Measurements from ENCODE around the gene FAM174B.

The FAM174B gene

DNA sequence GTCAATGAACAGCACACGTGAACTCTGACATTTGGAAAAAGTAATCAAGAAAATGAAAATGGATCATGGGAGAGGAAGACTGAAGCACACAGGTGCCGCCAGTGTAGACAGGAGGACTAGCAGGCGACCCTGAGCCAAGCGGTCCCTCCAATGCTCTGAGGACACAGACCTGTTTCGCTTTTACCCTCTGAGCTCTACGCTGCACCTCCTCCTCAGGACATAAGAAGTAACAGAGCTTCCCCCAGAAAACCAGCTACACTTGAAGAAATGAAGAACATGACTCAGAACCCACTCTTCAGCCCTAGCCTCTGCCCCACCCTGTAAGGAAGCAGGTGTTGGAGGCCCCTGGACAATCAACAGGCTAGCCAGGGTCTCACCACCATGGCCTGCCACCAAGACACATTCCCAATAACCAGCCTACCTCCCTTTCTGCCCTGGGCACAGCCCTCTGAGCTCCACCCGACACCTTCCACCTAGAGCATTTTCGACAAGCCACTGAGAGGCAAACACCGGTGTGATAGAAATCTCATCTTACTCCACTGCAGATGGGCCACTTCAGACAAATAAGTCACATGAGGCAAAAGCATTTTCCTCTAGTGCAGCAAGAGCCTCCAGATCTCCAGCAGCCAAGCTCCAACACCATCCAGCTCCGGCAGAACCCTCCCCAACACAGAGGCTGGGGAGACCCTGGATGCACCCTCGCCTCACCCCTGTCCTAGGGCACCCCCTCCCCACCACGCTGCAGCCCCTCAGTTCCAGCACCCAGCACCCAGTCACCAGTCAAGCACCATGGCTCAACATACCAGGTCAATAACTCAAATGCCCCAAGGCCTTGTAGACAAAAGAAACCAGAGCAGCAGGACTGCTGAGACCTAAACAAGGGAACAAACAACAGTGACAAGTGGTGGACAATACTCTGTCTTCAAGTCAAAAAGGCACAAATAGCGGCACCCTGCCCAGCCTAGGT is 11.4 kb downstream of the FAM174B start:
- in situ Hi-C loops (cut with HindIII; ENCODE audit: low sequenced_read_pairs), result no loop called here

DNA sequence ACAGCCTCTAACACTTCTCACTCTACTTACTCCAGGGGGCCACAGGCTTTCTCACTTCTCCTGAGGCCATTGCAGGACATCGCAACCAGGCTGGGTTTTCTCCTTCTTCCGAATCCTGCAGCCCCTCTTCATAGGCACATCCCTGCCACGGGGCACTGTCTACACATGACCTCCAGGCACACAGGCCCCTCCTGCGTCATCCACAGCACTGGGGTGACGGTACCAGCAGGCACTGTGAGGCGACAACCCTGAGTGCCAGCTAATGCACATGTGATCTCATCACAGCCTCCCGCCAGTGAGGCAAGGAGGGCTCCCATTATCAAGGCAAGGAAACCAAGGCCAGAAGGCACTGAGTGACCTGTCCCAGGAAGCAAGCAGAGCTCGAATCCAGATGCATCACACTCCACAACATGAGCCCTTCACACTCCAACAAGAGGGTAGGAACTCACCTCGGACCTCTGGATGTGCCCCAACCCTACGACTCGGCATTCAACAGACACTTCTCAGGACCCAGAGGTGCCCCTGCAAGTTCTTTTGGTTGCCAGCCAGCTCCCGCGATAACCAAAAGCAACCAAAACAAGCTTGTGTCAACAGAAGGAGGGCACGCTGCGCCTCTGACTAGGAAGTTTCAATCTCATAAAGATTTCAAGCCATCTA is 16.7 kb downstream of the FAM174B start:
- in situ Hi-C loops (cut with HindIII; ENCODE audit: low sequenced_read_pairs), result no loop called here

DNA sequence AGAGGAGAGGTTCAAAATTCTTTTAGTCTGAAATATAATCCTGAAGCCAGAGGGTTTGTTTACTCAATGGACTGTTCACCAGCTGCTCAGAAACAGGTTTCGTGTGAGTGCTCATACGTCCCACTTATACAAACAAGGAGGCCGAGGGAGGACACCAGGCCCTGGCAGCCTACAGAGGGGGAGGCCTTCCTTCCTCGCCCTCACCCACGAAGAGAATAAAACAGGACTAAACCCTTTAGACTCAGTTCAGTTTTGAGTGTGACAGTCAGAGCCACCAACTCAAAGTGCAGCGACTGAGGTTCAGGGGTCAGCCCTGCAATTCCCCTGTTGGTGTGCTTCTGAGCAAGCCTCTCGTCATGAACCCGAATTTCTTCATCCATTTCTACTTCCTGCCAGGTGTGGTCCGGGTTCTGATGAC is 17.3 kb downstream of the FAM174B start:
- in situ Hi-C loops (cut with HindIII; ENCODE audit: low sequenced_read_pairs), result no loop called here

- in situ Hi-C loops (cut with HindIII; ENCODE audit: low sequenced_read_pairs), result no loop called here
Measured at GRCh38 chr15:92637626-92638025, 17.9 kb downstream of the FAM174B start.

DNA sequence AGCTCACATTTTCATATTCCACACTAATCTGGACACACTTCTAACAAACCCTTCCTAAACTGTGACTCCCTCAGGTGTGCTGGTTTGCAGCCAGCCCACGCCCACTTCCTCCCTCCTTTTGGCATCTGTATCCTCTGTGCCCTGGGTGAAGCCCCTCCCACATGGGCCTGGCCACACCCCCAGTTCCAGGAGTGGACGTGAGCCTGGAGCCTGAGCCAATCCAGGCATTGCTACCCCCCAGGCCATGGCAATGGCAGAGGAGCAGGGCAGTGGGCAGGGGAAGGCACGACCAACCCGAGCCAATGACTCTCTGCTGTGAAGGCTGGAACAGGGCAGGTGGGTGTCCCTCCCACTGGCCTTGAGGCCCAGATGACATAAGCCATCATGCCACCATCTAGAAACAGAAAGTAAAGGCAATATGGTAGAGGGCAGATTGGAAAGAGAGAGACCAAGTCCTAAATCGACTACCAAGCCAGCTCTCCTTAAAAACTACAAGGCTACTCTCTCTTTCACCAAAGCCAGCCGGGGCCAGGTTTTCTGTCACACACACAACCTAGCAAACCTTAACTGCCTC is 18.6 kb downstream of the FAM174B start:
- in situ Hi-C loops (cut with HindIII; ENCODE audit: low sequenced_read_pairs), result no loop called here

- in situ Hi-C loops (cut with HindIII; ENCODE audit: low sequenced_read_pairs), result no loop called here
Measured at GRCh38 chr15:92636401-92636907, 19.1 kb downstream of the FAM174B start.

- in situ Hi-C loops (cut with HindIII; ENCODE audit: low sequenced_read_pairs), result no loop called here
Measured at GRCh38 chr15:92634671-92635201, 20.8 kb downstream of the FAM174B start.

DNA sequence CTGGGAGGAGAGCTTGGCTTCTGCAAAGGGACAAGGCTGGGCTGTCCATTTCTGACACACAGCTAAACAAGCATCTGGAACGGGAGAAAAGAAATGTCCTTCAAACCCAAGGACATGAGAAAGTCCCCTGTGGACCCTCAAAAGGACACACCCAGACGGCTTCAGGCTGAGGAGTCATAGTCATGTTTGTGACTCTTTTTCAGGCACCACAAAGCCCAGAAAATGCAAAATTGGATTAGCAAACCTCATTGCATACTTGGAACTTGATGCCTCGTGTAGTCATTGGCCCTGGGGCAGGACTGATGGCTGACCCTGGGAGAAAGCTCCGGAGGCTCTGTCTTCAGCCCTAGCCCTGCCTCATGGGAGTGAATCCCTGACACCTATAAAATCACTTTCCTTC is 21.5 kb downstream of the FAM174B start:
- in situ Hi-C loops (cut with HindIII; ENCODE audit: low sequenced_read_pairs), result no loop called here

- in situ Hi-C loops (cut with HindIII; ENCODE audit: low sequenced_read_pairs), result no loop called here
Measured at GRCh38 chr15:92633418-92633817, 22.2 kb downstream of the FAM174B start.

- in situ Hi-C loops (cut with HindIII; ENCODE audit: low sequenced_read_pairs), result no loop called here
Measured at GRCh38 chr15:92633001-92633400, 22.6 kb downstream of the FAM174B start.

GRCh38 chr15:92631721-92632120 is 23.9 kb downstream of the FAM174B start:
- in situ Hi-C loops (cut with HindIII; ENCODE audit: low sequenced_read_pairs), result no loop called here

- in situ Hi-C loops (cut with HindIII; ENCODE audit: low sequenced_read_pairs), result no loop called here
Measured at GRCh38 chr15:92629975-92630626, 25.5 kb downstream of the FAM174B start.

DNA sequence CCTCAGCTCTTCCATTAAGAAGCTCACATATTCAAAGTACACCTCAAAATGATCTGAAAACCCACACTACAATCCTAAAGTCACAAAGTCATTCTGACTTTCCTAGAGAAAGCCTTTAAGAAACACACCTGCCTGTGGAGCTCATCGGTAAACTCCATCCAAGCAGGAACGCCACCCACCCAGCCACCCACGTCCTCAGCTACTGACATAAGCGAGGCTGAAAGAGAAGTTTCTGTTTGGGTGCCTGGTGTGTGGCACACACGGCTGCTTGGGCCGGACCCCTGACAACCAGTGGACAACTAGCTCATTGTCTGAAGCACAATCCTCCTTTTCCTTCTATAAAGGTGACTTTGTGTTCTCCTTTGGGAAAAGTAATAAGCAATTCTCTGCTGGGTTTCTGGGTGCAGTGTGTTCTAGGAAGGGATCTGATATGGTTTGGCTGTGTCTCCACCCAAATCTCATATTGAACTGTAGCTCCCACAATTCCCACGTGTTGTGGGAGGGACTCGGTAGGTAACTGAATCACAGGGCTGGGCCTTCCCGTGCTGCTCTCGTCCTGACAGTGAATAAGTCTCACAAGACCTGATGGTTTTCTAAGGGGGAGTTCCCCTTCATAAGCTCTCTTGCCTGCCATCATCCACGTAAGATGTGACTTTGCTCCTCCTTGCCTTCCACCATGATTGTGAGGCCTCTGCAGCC is 26.1 kb downstream of the FAM174B start:
- in situ Hi-C loops (cut with HindIII; ENCODE audit: low sequenced_read_pairs), result no loop called here

DNA sequence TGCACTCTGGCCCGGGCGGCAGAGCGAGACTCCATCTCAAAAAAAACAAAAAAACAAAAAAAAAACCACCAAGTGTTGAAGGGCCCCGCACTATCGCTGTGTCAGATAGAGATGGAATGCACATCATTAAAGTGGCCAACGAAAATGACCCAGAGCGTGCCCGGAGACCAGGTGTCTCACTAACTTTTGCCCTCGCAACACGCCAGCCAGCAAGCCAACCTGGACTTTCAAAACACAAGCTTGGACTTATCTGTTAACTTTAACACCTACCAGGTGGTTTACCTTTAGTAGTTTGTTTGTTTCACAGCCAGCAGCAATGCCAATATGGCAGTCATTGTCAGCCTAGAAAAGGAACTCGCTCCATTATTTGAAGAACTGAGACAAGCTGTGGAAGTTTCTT is 28.6 kb downstream of the FAM174B start:
- in situ Hi-C loops (cut with HindIII; ENCODE audit: low sequenced_read_pairs), result no loop called here

DNA sequence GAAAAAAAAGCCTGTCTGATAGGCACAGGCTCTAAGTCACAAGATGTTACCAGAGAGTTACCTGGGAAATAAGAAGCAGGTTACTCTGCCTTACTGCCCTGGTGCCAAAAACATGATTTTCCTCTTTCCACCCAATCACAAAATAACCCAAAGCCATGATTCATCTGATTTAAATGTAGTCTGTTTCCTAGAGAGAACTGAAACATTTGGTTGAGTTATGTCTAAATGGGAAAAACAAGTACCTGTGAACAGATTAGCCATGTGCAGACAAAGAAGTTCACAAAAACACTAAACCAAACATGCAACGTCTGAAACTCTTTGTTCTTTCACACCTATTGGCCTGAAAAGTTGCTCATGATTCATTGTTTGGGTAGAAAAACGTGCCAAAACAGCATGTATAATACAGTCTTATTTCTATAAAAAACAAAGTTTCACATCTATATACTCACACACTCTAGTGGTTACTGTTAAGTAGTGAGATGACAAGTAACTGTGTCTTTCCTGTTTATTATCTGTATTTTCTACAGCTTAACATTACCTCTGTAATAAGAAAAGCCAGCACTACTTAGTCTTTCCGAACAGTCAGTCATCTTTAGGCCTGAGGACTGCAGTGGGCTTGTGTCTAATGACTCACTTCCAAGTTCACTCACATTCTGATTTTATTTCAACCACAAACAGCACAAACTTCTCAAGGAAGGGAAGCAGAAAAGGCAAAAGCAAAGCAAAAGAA is 30.2 kb downstream of the FAM174B start:
- in situ Hi-C loops (cut with HindIII; ENCODE audit: low sequenced_read_pairs), result no loop called here

- in situ Hi-C loops (cut with HindIII; ENCODE audit: low sequenced_read_pairs), result no loop called here
Measured at GRCh38 chr15:92624401-92624991, 31.1 kb downstream of the FAM174B start.

DNA sequence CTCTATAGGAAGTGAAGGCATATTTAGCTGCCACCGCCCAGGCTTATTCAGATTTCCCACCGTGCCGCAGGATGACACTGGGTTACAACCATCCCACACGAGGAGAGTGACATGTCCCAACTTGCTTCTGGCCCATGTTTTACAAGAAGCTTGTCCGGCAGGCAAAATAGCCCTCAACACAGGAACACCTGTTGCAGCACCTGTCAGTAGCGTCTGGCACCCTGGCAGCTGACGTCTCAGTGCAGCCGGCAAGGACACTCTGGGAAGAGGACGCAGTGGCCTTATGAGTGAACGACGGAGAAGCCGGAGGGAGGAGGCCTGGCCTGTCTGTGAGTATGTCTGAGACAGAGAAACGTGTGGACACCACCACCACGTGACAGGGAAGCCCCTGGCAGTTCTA is 32.1 kb downstream of the FAM174B start:
- in situ Hi-C loops (cut with HindIII; ENCODE audit: low sequenced_read_pairs), result no loop called here

DNA sequence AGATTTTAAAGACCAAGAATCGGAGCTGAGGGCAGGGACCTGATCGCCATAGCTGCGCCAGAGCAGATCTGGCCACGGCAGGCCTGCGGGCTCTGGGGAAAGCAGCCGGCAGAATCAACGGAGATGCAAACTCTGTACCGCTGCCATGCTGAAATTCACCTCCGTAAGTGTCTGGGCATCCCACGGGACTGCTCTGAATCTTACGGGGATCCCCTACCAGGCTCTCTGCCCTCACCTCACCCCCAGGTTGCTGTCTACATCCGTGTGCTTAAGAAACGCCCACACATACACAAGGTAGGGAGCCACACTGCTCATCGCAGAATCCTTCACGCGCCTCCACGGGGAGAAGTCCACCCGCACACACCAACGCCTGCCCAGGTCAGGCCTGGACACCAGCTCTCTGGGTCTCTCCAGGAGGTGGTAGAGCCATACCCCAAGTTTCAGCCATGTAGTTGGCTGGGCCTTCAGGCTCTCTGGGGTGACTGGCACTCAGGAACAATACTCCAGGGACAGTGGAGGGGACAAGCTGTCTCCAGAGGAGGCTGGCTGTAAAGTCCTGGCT is 33.5 kb downstream of the FAM174B start:
- in situ Hi-C loops (cut with HindIII; ENCODE audit: low sequenced_read_pairs), result no loop called here

- in situ Hi-C loops (cut with HindIII; ENCODE audit: low sequenced_read_pairs), result no loop called here
Measured at GRCh38 chr15:92620991-92621390, 34.6 kb downstream of the FAM174B start.

Measured in DLD1 (cell line).